Middle frontal gyrus (tissue), 1 donor: ENCODE measurements around the gene CNBP.
"Not testable (repeated sequence)": the region's sequence is repeated elsewhere in the genome, so short reads cannot be mapped to it uniquely, and the experiment has no call there.

Source experiments
- DNase-seq: peaks from one replicate; pipeline ENCODE4 v3.0.0-alpha.2; 2015; ENCODE audit warnings: low spot score; ENCODE audit errors: extremely low spot score

Gene CNBP

GRCh38 chr3:129183569-129184395 lies at the start of gene CNBP:
TSS of gene CNBP (minus strand) at chr3:129183896. CDS start at chr3:129171757, 12,139 bp downstream.
- peak; percentile 95 for DNase-seq

DNA sequence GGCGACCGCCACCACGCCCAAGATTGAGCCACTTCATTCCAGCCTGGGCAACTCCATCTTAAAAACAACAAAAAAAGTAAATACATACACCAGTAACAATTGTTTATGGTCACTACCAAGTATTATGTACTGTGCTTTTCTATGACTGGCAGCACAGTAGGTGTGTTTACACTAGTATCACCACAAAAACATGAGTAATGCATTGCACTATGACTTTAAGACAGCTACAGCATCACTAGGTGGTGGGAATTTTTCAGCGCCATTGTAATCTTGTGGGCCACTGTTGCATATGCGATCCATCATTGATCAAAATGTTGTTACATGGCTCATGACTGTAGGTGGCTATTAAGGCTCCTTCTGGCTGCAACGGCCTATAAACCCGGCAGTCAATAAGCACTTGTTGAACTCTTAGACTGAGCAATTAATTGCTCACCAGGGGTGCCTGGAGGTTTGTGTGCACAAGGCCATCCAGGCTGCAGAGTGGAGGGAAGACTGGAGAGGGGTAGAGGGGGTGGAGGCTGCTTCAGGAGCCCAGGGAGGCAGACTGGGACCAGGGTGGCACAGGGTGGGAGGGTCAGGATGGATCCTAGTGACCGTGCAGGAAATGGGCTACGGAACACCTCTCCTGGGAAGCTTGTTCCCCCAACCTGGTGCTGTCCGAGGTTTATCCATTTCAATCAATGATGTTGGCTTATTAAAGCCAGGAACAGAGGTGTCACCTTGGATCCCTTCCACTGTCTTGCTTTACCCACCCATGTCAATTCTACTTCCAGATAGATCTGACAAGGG lies 47.8 kb upstream of the CNBP start:
- no peak for DNase-seq

DNA sequence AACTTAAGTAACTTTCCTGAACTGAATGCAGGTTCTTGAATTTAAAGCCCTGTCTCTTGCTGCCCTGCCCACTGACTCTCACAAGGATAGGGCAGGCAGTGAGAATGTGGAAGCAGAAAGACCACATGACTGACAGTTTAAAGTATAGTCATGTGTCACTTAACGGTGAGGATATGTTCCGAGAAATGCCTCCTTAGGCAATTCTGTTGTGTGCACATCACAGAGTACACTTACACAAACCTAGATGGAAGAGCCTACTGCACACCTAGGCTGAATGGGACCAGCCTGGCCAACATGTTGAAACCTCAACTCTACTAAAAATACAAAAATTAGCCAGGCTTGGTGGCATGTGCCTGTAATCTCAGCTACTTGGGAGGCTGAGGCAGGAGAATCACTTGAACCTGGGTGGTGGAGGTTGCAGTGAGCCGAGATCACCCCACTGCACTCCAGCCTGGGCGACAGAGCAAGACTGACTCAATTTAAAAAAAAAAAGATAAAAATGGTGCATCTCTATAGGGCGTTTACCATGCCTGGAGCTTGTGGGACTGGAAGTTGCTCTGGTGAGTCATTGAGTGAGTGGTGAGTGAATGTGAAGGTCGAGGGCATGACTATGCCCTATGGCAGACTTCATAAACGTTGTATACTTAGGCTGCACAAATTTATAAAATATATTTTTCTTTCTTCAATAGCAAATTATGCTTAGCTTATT lies 46.8 kb upstream of the CNBP start:
- DNase-seq, result no peak

DNA sequence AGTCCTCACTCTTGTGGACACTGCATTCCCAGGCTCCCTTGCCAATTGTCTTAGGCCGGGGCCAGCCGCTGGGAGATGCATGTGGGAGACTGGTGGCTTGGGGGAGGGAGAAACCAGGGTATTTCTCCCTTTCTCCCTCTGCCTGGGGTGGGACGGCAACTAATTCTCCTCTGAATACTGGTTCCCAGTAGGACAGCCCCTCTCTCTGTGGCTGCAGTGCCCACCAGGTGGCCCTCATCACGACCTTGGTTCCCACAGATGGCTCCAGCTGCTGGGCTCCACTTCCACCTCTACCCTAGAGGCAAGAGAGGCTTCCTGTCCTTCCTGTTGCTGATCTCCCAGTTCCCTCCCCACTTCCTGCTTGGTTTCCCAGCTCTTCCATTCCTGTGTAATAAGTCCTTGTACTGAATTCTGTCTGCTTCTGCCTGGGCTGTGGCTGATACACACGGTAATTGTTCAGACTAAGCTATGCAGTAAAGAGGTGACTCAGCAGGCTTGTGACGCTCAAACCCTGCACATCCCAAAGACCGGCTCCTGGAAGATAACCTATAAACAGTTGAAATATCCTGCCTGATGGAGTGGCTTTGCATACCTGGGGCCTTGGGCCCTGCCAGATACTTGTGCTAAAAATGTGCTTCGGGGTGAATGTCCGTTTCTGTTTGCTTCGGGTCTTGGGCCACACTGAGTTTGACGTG lies 45.3 kb upstream of the CNBP start:
- DNase-seq, result no peak

- no peak for DNase-seq
Observed at GRCh38 chr3:129226374-129226773, 42.7 kb upstream of the CNBP start.

GRCh38 chr3:129224984-129225393 lies 41.3 kb upstream of the CNBP start:
- no peak for DNase-seq

DNA sequence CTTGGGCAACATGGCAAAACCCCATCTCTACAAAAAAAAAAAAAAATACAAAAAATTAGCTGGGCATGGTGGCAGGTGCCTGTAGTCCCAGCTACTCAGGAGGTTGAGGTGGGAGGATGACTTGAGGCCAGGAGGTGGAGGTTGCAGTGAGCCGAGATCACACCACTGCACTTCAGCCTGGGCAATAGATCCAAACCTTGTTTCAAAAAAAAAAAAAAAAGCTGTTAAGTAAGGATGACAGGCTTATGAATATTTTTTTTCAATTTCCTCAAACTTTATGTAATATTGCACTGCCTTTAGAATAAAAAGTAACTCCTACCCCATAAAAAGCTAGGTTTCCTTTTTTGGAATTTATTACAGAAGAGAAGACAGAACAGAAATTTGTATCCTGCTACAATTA lies 40.7 kb upstream of the CNBP start:
- not testable (repeated sequence) for DNase-seq

GRCh38 chr3:129218742-129219141 lies 35.0 kb upstream of the CNBP start:
- DNase-seq, result no peak

GRCh38 chr3:129213238-129213637 lies 29.5 kb upstream of the CNBP start:
- no peak for DNase-seq

DNA sequence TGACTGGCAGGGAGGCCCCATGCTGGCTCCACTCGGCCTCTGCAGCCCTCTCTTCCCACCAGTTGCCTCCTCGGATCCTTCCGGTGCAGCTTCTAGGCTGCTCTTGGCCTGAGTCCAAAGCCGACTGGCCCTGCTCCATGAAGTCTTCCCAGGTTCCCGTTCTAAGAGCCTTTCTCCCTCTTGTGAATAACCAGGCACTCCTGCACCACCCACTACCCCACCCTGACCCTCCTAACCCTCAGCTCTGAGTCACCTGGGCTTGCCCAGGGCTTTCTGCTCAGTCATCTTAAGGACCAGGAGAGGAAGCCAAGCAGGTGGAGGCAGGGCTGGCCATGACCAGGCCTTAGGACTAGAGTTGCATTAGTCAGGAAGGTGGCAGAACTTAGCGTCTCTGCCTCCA lies 28.1 kb upstream of the CNBP start:
- no peak for DNase-seq

- no peak for DNase-seq
Observed at GRCh38 chr3:129211345-129211744, 27.6 kb upstream of the CNBP start.

- no peak for DNase-seq
Observed at GRCh38 chr3:129207479-129207878, 23.8 kb upstream of the CNBP start.

GRCh38 chr3:129205109-129205832 lies 21.6 kb upstream of the CNBP start:
- DNase-seq, result no peak

- DNase-seq, result no peak
Observed at GRCh38 chr3:129204473-129204872, 20.8 kb upstream of the CNBP start.

DNA sequence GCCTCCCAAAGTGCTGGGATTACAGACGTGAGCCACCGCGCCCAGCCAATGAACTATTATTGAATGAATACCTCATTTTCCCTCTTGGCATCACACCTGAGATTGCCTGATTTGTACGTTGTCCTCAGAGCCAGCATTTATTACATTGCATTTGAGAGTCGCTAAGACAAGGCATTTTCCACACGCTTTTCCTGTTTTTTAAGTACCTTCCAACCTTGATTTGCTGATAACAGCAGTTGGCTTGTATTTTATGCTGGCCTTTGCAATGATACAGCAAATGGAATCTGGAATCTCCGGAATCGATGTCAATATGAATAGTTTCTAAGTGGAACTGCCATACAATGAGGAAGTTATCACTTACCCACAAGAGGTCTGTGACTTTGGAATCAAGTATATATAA lies 15.7 kb upstream of the CNBP start:
- no peak for DNase-seq

DNA sequence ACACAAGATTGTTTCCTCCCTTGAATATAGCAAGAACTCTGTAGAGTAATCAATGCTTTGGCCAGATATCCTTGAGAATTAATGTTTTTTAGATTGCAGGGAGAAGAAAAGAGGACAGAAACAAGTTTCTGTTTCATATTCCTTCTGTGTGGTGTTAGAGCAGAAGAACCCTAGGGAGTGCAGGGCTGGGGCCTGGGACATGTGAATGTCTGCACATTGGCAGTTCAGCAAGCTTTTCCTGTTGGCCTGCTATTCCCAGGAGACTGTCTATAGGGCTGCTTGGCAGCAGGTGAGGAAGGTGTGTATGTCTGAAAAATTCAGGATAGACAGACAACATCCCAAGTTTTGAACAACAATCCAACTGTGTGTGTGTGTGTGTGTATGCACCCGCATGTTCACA lies 13.6 kb upstream of the CNBP start:
- DNase-seq, result no peak

- DNase-seq, result no peak
Observed at GRCh38 chr3:129196601-129197000, 12.9 kb upstream of the CNBP start.

DNA sequence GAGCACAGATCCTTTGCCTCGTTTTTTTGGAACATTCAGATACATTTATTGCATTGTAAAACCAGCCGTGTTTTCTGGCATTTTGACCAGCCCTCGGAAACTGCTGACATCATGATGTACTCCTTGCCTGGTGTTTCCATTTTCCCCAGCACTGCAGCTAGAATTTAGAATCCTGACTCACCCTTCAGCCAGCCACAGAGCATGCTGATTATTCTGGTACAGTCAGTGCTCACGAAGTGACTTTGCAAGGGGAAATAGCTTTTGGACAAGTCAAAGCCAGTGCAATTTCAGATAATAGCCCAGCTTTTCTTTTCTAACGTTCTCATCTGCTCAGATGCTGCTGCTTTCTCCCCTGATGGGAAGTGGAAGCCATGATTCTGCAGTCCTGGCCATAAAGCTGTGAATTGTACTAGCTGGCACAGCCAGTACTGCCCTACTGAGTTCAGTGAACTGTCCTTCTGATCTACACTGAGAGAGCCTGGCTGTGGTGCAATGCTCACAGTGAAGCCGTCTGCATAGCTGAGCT lies 12.1 kb upstream of the CNBP start:
- peak; percentile 19 for DNase-seq

GRCh38 chr3:129189793-129190192 lies 6.1 kb upstream of the CNBP start:
- not testable (repeated sequence) for DNase-seq

GRCh38 chr3:129187857-129188256 lies 4.2 kb upstream of the CNBP start:
- no peak for DNase-seq
